ENCODE measurements around the gene FBL. TPM values are rescaled to one million over a fixed set of nuclear protein-coding genes. Genes with fewer than 3 reads are reported as not detected.
A peak's percentile ranks its signal among the peaks of the same experiment; 100 is the strongest.

FBL gene
- total RNA-seq, 1 donor from 2014 or later: 63.1 TPM

- no peaks in the 10 kb centered on the region for H3K27me3 ChIP-seq (ENCODE audit: low read depth)
- no peak for TF ChIP-seq CTCF (IDR thresholded peaks at IDR 0.05; ENCODE audit: borderline replicate concordance)
- no peaks in the 10 kb centered on the region for H3K9me3 ChIP-seq (replicated peaks)
- H3K4me3 ChIP-seq: no peak overlapping the region
- H3K27ac ChIP-seq (replicated peaks): no peak overlapping the region
- peaks cover 32% of the 10 kb centered on the region for H3K4me1 ChIP-seq
- H3K36me3 ChIP-seq: peaks cover 15% of the 10 kb centered on the region
- DNase-seq: no peak
- intact Hi-C loops (cut with micrococcal nuclease): no loop called here
Measured at GRCh38 chr19:39820696-39821095, 25.5 kb downstream of the FBL start.

GRCh38 chr19:39819786-39820185 lies 26.4 kb downstream of the FBL start:
- peaks cover 9% of the 10 kb centered on the region for H3K36me3 ChIP-seq
- no peaks in the 10 kb centered on the region for H3K27me3 ChIP-seq (ENCODE audit: low read depth)
- no peak overlapping the region for H3K27ac ChIP-seq (replicated peaks)
- TF ChIP-seq CTCF (IDR thresholded peaks at IDR 0.05; ENCODE audit: borderline replicate concordance): no peak
- H3K4me1 ChIP-seq: peaks cover 29% of the 10 kb centered on the region
- no peak for DNase-seq
- no peak overlapping the region for H3K4me3 ChIP-seq
- no peaks in the 10 kb centered on the region for H3K9me3 ChIP-seq (replicated peaks)
- intact Hi-C loops (cut with micrococcal nuclease): no loop called here

- peaks cover 9% of the 10 kb centered on the region for H3K36me3 ChIP-seq
- TF ChIP-seq CTCF (IDR thresholded peaks at IDR 0.05; ENCODE audit: borderline replicate concordance): no peak
- peaks cover 21% of the 10 kb centered on the region for H3K4me1 ChIP-seq
- no peaks in the 10 kb centered on the region for H3K9me3 ChIP-seq (replicated peaks)
- no peak for DNase-seq
- no peaks in the 10 kb centered on the region for H3K27me3 ChIP-seq (ENCODE audit: low read depth)
- H3K27ac ChIP-seq (replicated peaks): no peak overlapping the region
- no peak overlapping the region for H3K4me3 ChIP-seq
- intact Hi-C loops (cut with micrococcal nuclease): no loop called here
Measured at GRCh38 chr19:39818626-39819097, 27.5 kb downstream of the FBL start.

GRCh38 chr19:39817888-39818561 lies 28.2 kb downstream of the FBL start:
- TF ChIP-seq CTCF (IDR thresholded peaks at IDR 0.05; ENCODE audit: borderline replicate concordance): no peak
- no peak overlapping the region for H3K4me3 ChIP-seq
- H3K36me3 ChIP-seq: peaks cover 9% of the 10 kb centered on the region
- intact Hi-C loops (cut with micrococcal nuclease): no loop called here
- H3K4me1 ChIP-seq: peaks cover 18% of the 10 kb centered on the region
- H3K27ac ChIP-seq (replicated peaks): no peak overlapping the region
- no peaks in the 10 kb centered on the region for H3K27me3 ChIP-seq (ENCODE audit: low read depth)
- DNase-seq: no peak
- H3K9me3 ChIP-seq (replicated peaks): no peaks in the 10 kb centered on the region

GRCh38 chr19:39816287-39817048 lies 29.7 kb downstream of the FBL start:
- Histone ChIP-seq H3K9me3 (replicated peaks) (no peaks in the 10 kb centered on the region), H3K36me3 (peaks cover 9% of the 10 kb centered on the region), H3K4me1 (peaks cover 18% of the 10 kb centered on the region), H3K4me3 (no peak overlapping the region), H3K27ac (replicated peaks) (peak overlapping the region; percentile 81), H3K27me3 (ENCODE audit: low read depth) (no peaks in the 10 kb centered on the region)
- no peak for TF ChIP-seq CTCF (IDR thresholded peaks at IDR 0.05; ENCODE audit: borderline replicate concordance)
- DNase-seq: no peak
- intact Hi-C loops (cut with micrococcal nuclease): no loop called here

Data from left ventricle myocardium inferior (tissue), 1 donor.